IPS-11a (cell line): Measurements from ENCODE around the gene NKIRAS1.
"Not testable (repeated sequence)": the region's sequence is repeated elsewhere in the genome, so short reads cannot be mapped to it uniquely, and the experiment has no call there.

ENCODE experiments used
- H3K4me3 ChIP-seq: one replicate; pipeline ENCODE4 v1.5.1; 2013; ENCODE audit warnings: low read depth, low read length, control low read depth

The NKIRAS1 gene

GRCh38 chr3:23941440-23941839 is 24.6 kb upstream of the NKIRAS1 start:
- H3K4me3 ChIP-seq: no peak overlapping the region

GRCh38 chr3:23940775-23941174 is 24.0 kb upstream of the NKIRAS1 start:
- no peak overlapping the region for H3K4me3 ChIP-seq

- H3K4me3 ChIP-seq: no peak overlapping the region
Observed at GRCh38 chr3:23938688-23939087, 21.9 kb upstream of the NKIRAS1 start.

GRCh38 chr3:23937296-23937695 is 20.5 kb upstream of the NKIRAS1 start:
- no peak overlapping the region for H3K4me3 ChIP-seq

GRCh38 chr3:23934253-23934652 is 17.5 kb upstream of the NKIRAS1 start:
- no peak overlapping the region for H3K4me3 ChIP-seq

- no peak overlapping the region for H3K4me3 ChIP-seq
Observed at GRCh38 chr3:23932571-23932970, 15.8 kb upstream of the NKIRAS1 start.

- H3K4me3 ChIP-seq: no peak overlapping the region
Observed at GRCh38 chr3:23931597-23931996, 14.8 kb upstream of the NKIRAS1 start.

- no peak overlapping the region for H3K4me3 ChIP-seq
Observed at GRCh38 chr3:23928524-23928923, 11.7 kb upstream of the NKIRAS1 start.

- H3K4me3 ChIP-seq: no peak overlapping the region
Observed at GRCh38 chr3:23926736-23927135, 9.9 kb upstream of the NKIRAS1 start.

GRCh38 chr3:23926246-23926645 is 9.5 kb upstream of the NKIRAS1 start:
- no peak overlapping the region for H3K4me3 ChIP-seq

- H3K4me3 ChIP-seq: no peak overlapping the region
Observed at GRCh38 chr3:23923786-23924185, 7.0 kb upstream of the NKIRAS1 start.

GRCh38 chr3:23921052-23921511 is 4.3 kb upstream of the NKIRAS1 start:
- no peak overlapping the region for H3K4me3 ChIP-seq

GRCh38 chr3:23920151-23920655 is 3.4 kb upstream of the NKIRAS1 start:
- no peak overlapping the region for H3K4me3 ChIP-seq

- H3K4me3 ChIP-seq: no peak overlapping the region
Observed at GRCh38 chr3:23919628-23920027, 2.8 kb upstream of the NKIRAS1 start.

GRCh38 chr3:23918331-23918730 is 1.5 kb upstream of the NKIRAS1 start:
- peak overlapping the region; percentile 99 for H3K4me3 ChIP-seq

- H3K4me3 ChIP-seq: peak overlapping the region; percentile 99
Observed at GRCh38 chr3:23917679-23918303, 1.0 kb upstream of the NKIRAS1 start.

- peak overlapping the region; percentile 99 for H3K4me3 ChIP-seq
Observed at GRCh38 chr3:23916152-23916885, 471 bp downstream of the NKIRAS1 start.

GRCh38 chr3:23915537-23916108 is 1.2 kb downstream of the NKIRAS1 start:
- peak overlapping the region; percentile 99 for H3K4me3 ChIP-seq

- no peak overlapping the region for H3K4me3 ChIP-seq
Observed at GRCh38 chr3:23913873-23914743, 2.7 kb downstream of the NKIRAS1 start.

- H3K4me3 ChIP-seq: no peak overlapping the region
Observed at GRCh38 chr3:23913182-23913581, 3.6 kb downstream of the NKIRAS1 start.

- not testable (repeated sequence) for H3K4me3 ChIP-seq
Observed at GRCh38 chr3:23912335-23912734, 4.5 kb downstream of the NKIRAS1 start.
